ENCODE data around the gene WNT7B.

GRCh38 chr22:45948081-45948648 lies 28.8 kb downstream of the WNT7B start:
- TF ChIP-seq POLR2AphosphoS5 (IDR thresholded peaks at IDR 0.05; ENCODE audit: low read depth) (no peak), CTCF (conservative IDR thresholded peaks at IDR 0.05; ENCODE audit: low read depth in 2 of 2) (no peak), EZH2 (IDR thresholded peaks at IDR 0.05; ENCODE audit: low read depth, unreplicated experiment) (no peak)

Measured in GM23338 (cell line).